H1 (cell line): ENCODE results near the gene UBA6. TPM values are rescaled to one million over a fixed set of nuclear protein-coding genes. Genes with fewer than 3 reads are reported as not detected.

Source experiments
- SIRT6 ChIP-seq: IDR thresholded peaks from one replicate; pipeline ENCODE4 v1.7.1; 2012; ENCODE audit warnings: low read length, inconsistent platforms
- polyA plus RNA-seq, 7 experiments: library from polyadenylated mRNA; depleted of rRNA in 3 of 7; stranded (reverse) in 5 of 7; unstranded in 2 of 7; fragments of >200 nt in 5 of 7; fragments of 200-250 nt in 2 of 7; gene quantifications; 1 replicate in 5 of 7; 2 replicates in 1 of 7; 4 replicates in 1 of 7; pipeline versions ENCODE4 v1.2.1 to v1.2.3, GENCODE V29; 2011 to 2013; ENCODE audit warnings: missing spikeins in 2 of 7, mixed read lengths in 2 of 7
- total RNA-seq: library from RNA; stranded (reverse); fragmentation: NEBNext Ultra II Directional; extraction: Animal tissue kit (Norgen Biotek cat#: 25700); gene quantifications from 2 replicates; pipeline ENCODE4 v1.2.1, GENCODE V29; 2021
- TF ChIP-seq, protein P1 (sequence below): IDR thresholded peaks from 2 replicates; pipeline ENCODE4 v1.6.1; 2011; ENCODE audit warnings: low read depth, mild to moderate bottlenecking, low read length; ENCODE audit not compliant: insufficient read depth

UBA6 gene
- total and polyA plus RNA-seq, 2 of the 8 experiments (the other 6 are each of a cell fraction or from before 2014, with no cell fraction given) = 17.4 to 74.3 TPM

DNA sequence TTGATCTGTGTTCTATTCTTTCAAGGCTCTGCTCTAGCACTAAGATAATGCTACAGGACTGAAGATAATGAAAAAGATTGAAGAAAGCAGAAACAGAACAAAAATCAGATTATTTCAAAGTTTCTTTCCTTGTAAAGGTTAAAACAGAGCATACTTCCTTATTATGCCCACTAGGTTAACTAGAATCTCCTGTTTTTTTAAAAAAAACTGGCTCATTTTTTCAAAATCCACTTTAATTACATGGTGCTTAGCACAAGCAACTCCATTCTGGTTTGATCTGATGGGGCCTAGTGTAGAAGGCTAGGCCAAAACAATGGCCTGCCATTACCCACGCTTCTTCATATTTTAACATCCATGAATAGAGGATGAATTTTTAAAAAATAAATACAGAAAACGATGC lies 1.2 kb upstream of the UBA6 start (continued):
- TF ChIP-seq, protein P1, sequence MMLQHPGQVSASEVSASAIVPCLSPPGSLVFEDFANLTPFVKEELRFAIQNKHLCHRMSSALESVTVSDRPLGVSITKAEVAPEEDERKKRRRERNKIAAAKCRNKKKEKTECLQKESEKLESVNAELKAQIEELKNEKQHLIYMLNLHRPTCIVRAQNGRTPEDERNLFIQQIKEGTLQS = no peak
- no peak for TF ChIP-seq SIRT6
